H1 (cell line): Measurements from ENCODE around the gene FRS2. TPM values are rescaled to one million over a fixed set of nuclear protein-coding genes. Genes with fewer than 3 reads are reported as not detected.

Source experiments
- POLR2A ChIP-seq, 2 experiments: IDR thresholded peaks; 1 replicate in 1 of 2; 2 replicates in 1 of 2; pipeline ENCODE4 v1.6.1; 2011; ENCODE audit warnings: low read depth in 2 of 2, low read length in 2 of 2, mild to moderate bottlenecking in 2 of 2; ENCODE audit errors: control extremely low read depth in 1 of 2
- TEAD4 ChIP-seq: IDR thresholded peaks from 2 replicates; pipeline ENCODE4 v1.6.1; 2012; ENCODE audit warnings: low read depth, low read length, inconsistent platforms, mixed read lengths
- polyA plus RNA-seq, 7 experiments: library from polyadenylated mRNA; depleted of rRNA in 3 of 7; stranded (reverse) in 5 of 7; unstranded in 2 of 7; fragments of >200 nt in 5 of 7; fragments of 200-250 nt in 2 of 7; gene quantifications; 1 replicate in 5 of 7; 2 replicates in 1 of 7; 4 replicates in 1 of 7; pipeline versions ENCODE4 v1.2.1 to v1.2.3, GENCODE V29; 2011 to 2013; ENCODE audit warnings: missing spikeins in 2 of 7, mixed read lengths in 2 of 7
- total RNA-seq: library from RNA; stranded (reverse); fragmentation: NEBNext Ultra II Directional; extraction: Animal tissue kit (Norgen Biotek cat#: 25700); gene quantifications from 2 replicates; pipeline ENCODE4 v1.2.1, GENCODE V29; 2021
- TF ChIP-seq, protein P1 (sequence below), 3 experiments: IDR thresholded peaks; 1 replicate in 2 of 3; 2 replicates in 1 of 3; pipeline versions ENCODE4 v1.5.1 to v1.6.1; 2011; ENCODE audit warnings: low read length in 3 of 3, mild to moderate bottlenecking in 3 of 3, inconsistent platforms in 2 of 3, low read depth in 1 of 3, moderate library complexity in 1 of 3; ENCODE audit not compliant: insufficient read depth in 1 of 3; ENCODE audit errors: control extremely low read depth in 1 of 3

The FRS2 gene
- total and polyA plus RNA-seq, 2 of the 8 experiments (the other 6 are each of a cell fraction or from before 2014, with no cell fraction given), result 10.3 to 35.8 TPM

DNA sequence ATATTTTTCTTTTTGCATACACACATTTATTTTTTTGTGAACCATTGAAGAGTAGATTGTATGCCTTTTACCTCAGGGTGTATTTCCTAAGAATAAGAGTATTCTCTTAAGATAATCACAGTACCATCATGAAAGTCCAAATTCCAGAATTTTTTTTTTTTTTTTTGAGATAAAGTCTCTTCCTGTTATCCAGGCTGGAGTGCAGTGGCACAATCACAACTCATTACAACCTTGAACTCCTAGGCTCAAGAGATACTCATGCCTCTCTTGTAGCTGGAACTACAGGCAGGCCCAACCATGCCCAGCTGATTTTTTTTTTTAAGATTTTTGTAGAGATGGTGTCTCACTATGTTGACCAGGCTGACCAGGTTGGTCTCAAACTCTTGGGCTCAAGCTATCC lies 10.9 kb downstream of the FRS2 start (continued):
- TF ChIP-seq, protein P1, sequence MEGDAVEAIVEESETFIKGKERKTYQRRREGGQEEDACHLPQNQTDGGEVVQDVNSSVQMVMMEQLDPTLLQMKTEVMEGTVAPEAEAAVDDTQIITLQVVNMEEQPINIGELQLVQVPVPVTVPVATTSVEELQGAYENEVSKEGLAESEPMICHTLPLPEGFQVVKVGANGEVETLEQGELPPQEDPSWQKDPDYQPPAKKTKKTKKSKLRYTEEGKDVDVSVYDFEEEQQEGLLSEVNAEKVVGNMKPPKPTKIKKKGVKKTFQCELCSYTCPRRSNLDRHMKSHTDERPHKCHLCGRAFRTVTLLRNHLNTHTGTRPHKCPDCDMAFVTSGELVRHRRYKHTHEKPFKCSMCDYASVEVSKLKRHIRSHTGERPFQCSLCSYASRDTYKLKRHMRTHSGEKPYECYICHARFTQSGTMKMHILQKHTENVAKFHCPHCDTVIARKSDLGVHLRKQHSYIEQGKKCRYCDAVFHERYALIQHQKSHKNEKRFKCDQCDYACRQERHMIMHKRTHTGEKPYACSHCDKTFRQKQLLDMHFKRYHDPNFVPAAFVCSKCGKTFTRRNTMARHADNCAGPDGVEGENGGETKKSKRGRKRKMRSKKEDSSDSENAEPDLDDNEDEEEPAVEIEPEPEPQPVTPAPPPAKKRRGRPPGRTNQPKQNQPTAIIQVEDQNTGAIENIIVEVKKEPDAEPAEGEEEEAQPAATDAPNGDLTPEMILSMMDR (IDR thresholded peaks at IDR 0.05; ENCODE audit: control extremely low read depth in 1 of 3, insufficient read depth in 1 of 3, low read depth in 1 of 3, low read length in 3 of 3), result no peak
- TF ChIP-seq TEAD4 (no peak), POLR2A (IDR thresholded peaks at IDR 0.05; ENCODE audit: control extremely low read depth in 1 of 2, low read depth in 2 of 2, low read length in 2 of 2) (no peak)
- TF ChIP-seq, all 59 proteins: peak for 0
